Activated T-cell treated with anti-CD3 and anti-CD28 coated beads, Interleukin-2, amount 50 U/mL, for 1 hour (primary cell): Measurements from ENCODE around the gene LBX1.

Experiments
- DNase-seq: peaks from one replicate; pipeline ENCODE4 v3.0.0-alpha.2; 2020

Gene LBX1

GRCh38 chr10:101224910-101225823 is 4.1 kb downstream of the LBX1 start:
- no peak for DNase-seq

- no peak for DNase-seq
These were observed 5.0 kb downstream of the LBX1 start for GRCh38 chr10:101224060-101224909.

GRCh38 chr10:101223274-101224059 is 5.8 kb downstream of the LBX1 start:
- DNase-seq = no peak

- DNase-seq = no peak
These were observed 6.5 kb downstream of the LBX1 start for GRCh38 chr10:101222683-101223273.

- no peak for DNase-seq
These were observed 7.2 kb downstream of the LBX1 start for GRCh38 chr10:101221963-101222531.

GRCh38 chr10:101221549-101221948 is 7.7 kb downstream of the LBX1 start:
- no peak for DNase-seq

- DNase-seq = no peak
These were observed 9.3 kb downstream of the LBX1 start for GRCh38 chr10:101219946-101220451.

- DNase-seq = no peak
These were observed 9.9 kb downstream of the LBX1 start for GRCh38 chr10:101219139-101219945.

- no peak for DNase-seq
These were observed 10.7 kb downstream of the LBX1 start for GRCh38 chr10:101218351-101219138.

- peak; percentile 40 for DNase-seq
These were observed 11.6 kb downstream of the LBX1 start for GRCh38 chr10:101217450-101218281.

- no peak for DNase-seq
These were observed 12.2 kb downstream of the LBX1 start for GRCh38 chr10:101217044-101217425.

GRCh38 chr10:101216207-101217043 is 12.8 kb downstream of the LBX1 start:
- peak; percentile 40 for DNase-seq

GRCh38 chr10:101215397-101216206 is 13.7 kb downstream of the LBX1 start:
- no peak for DNase-seq

GRCh38 chr10:101214446-101215396 is 14.5 kb downstream of the LBX1 start:
- DNase-seq = peak; percentile 81

GRCh38 chr10:101208543-101208942 is 20.7 kb downstream of the LBX1 start:
- no peak for DNase-seq

GRCh38 chr10:101207026-101207425 is 22.2 kb downstream of the LBX1 start:
- DNase-seq = no peak
